K562 (cell line): ENCODE results near the gene ELF2. TPM values are rescaled to one million over a fixed set of nuclear protein-coding genes. Genes with fewer than 3 reads are reported as not detected.

Experiments
- ATF1 ChIP-seq, 2 experiments: fragments of 450-650 bp in 1 of 2; IDR thresholded peaks; 2 replicates each; pipeline ENCODE4 v1.6.1; 2016; ENCODE audit warnings: missing compliant biosample characterization in 1 of 2, missing genetic modification characterization in 1 of 2
- BMI1 ChIP-seq: fragments of 150-350 bp; IDR thresholded peaks from 2 replicates; pipeline ENCODE4 v1.6.1; 2014; ENCODE audit warnings: low read length
- BRF1 ChIP-seq: IDR thresholded peaks from 3 replicates; pipeline ENCODE4 v1.6.1; 2011; ENCODE audit warnings: borderline replicate concordance, mild to moderate bottlenecking; ENCODE audit not compliant: insufficient read length; ENCODE audit errors: extremely low read depth
- CBX5 ChIP-seq: IDR thresholded peaks from 2 replicates; pipeline ENCODE4 v1.6.1; 2014; ENCODE audit warnings: low read depth, borderline replicate concordance
- CXXC5 ChIP-seq: fragments of 250-450 bp; sonication (Bioruptor Pico); IDR thresholded peaks from 2 replicates; pipeline ENCODE4 v1.8.0; 2022; ENCODE audit warnings: inconsistent platforms, mild to moderate bottlenecking, moderate library complexity
- DACH1 ChIP-seq: fragments of 450-650 bp; IDR thresholded peaks from 2 replicates; pipeline ENCODE4 v1.6.1; 2018; ENCODE audit not compliant: partially characterized antibody
- DNMT1 ChIP-seq: fragments of 450-650 bp; IDR thresholded peaks from 2 replicates; pipeline ENCODE4 v1.6.1; 2016; ENCODE audit warnings: antibody characterized with exemption, mild to moderate bottlenecking
- EP400 ChIP-seq: fragments of 450-650 bp; IDR thresholded peaks from 2 replicates; pipeline ENCODE4 v1.6.1; 2017; ENCODE audit warnings: antibody characterized with exemption, mild to moderate bottlenecking, moderate library complexity
- FOXJ3 ChIP-seq: sonication (generic); formaldehyde crosslinking; IDR thresholded peaks from 2 replicates; pipeline ENCODE4 v1.4.0; 2020; ENCODE audit warnings: mild to moderate bottlenecking, missing genetic modification reagents
- HDAC3 ChIP-seq: fragments of 450-650 bp; IDR thresholded peaks from 2 replicates; pipeline ENCODE4 v1.6.1; 2018; ENCODE audit warnings: borderline replicate concordance, mild to moderate bottlenecking, moderate library complexity; ENCODE audit not compliant: partially characterized antibody
- HEY1 ChIP-seq: fragments of 250-450 bp; sonication (Bioruptor Pico); IDR thresholded peaks from 2 replicates; pipeline ENCODE4 v1.5.0; 2020; ENCODE audit warnings: mild to moderate bottlenecking, moderate library complexity, borderline replicate concordance
- HLTF ChIP-seq: fragments of 450-650 bp; IDR thresholded peaks from 2 replicates; pipeline ENCODE4 v1.6.1; 2016
- JUND ChIP-seq, 2 experiments: IDR thresholded peaks; 2 replicates in 1 of 2; 3 replicates in 1 of 2; pipeline ENCODE4 v1.6.1; 2011; ENCODE audit warnings: borderline replicate concordance in 2 of 2, low read depth in 2 of 2, low read length in 2 of 2, improper control_type of control experiment in 1 of 2, missing biosample characterization in 1 of 2, missing genetic modification characterization in 1 of 2, missing genetic modification reagents in 1 of 2
- KLF1 ChIP-seq: fragments of 450-650 bp; IDR thresholded peaks from 2 replicates; pipeline ENCODE4 v1.6.1; 2016; ENCODE audit warnings: missing genetic modification characterization, missing compliant biosample characterization
- MAFF ChIP-seq: IDR thresholded peaks from 2 replicates; pipeline ENCODE4 v1.6.1; 2012; ENCODE audit warnings: low read length, improper control_type of control experiment
- NEUROD1 ChIP-seq: fragments of 150-350 bp; IDR thresholded peaks from 2 replicates; pipeline ENCODE4 v1.6.1; 2014; ENCODE audit warnings: borderline replicate concordance, low read length, low read depth; ENCODE audit not compliant: partially characterized antibody
- PRMT5 ChIP-seq: sonication (generic); formaldehyde crosslinking; IDR thresholded peaks from 2 replicates; pipeline ENCODE4 v1.5.0; 2020; ENCODE audit warnings: missing genetic modification reagents
- PTBP1 ChIP-seq: fragments of 200-400 bp; formaldehyde crosslinking; IDR thresholded peaks from 2 replicates; pipeline ENCODE4 v1.6.1; 2017; ENCODE audit warnings: low read depth, low read length
- RHOXF2B ChIP-seq: fragments of 250-450 bp; sonication (Bioruptor Pico); conservative IDR thresholded peaks from 2 replicates; pipeline ENCODE4 v1.5.1; 2021
- SIN3B ChIP-seq: fragments of 450-650 bp; IDR thresholded peaks from 2 replicates; pipeline ENCODE4 v1.6.1; 2017; ENCODE audit warnings: low read depth, mild to moderate bottlenecking, moderate library complexity
- SPI1 ChIP-seq: IDR thresholded peaks from 2 replicates; pipeline ENCODE4 v1.6.1; 2011; ENCODE audit warnings: low read depth, low read length, control low read depth, borderline replicate concordance
- TEAD4 ChIP-seq, 2 experiments: sonication (generic) in 1 of 2; formaldehyde crosslinking in 1 of 2; IDR thresholded peaks; 2 replicates each; pipeline versions ENCODE4 v1.6.1 to v1.8.0; 2012 to 2022; ENCODE audit warnings: borderline replicate concordance in 1 of 2, inconsistent platforms in 1 of 2, low read length in 1 of 2, mild to moderate bottlenecking in 1 of 2, missing genetic modification reagents in 1 of 2
- YBX1 ChIP-seq: fragments of 450-650 bp; IDR thresholded peaks from 2 replicates; pipeline ENCODE4 v1.7.1; 2016; ENCODE audit warnings: mild to moderate bottlenecking
- ZNF133 ChIP-seq: fragments of 250-450 bp; sonication (Bioruptor Pico); IDR thresholded peaks from 2 replicates; pipeline ENCODE4 v1.4.0; 2020; ENCODE audit warnings: mild to moderate bottlenecking
- ZNF165 ChIP-seq: fragments of 250-450 bp; sonication (Bioruptor Pico); IDR thresholded peaks from 2 replicates; pipeline ENCODE4 v1.4.0; 2020; ENCODE audit warnings: borderline replicate concordance
- ZNF316 ChIP-seq: fragments of 450-650 bp; IDR thresholded peaks from 2 replicates; pipeline ENCODE4 v1.6.1; 2016
- ZNF561 ChIP-seq: fragments of 450-650 bp; formaldehyde crosslinking; conservative IDR thresholded peaks from 2 replicates; pipeline ENCODE4 v1.4.0; 2020; ENCODE audit warnings: mild to moderate bottlenecking, moderate library complexity
- ZNF707 ChIP-seq: fragments of 250-450 bp; sonication (Bioruptor Pico); conservative IDR thresholded peaks from 2 replicates; pipeline ENCODE4 v1.8.0; 2022; ENCODE audit warnings: inconsistent platforms, mild to moderate bottlenecking, moderate library complexity
- polyA plus RNA-seq, 8 experiments: library from polyadenylated mRNA; depleted of rRNA in 4 of 8; stranded (reverse) in 5 of 8; unstranded in 3 of 8; fragments of >200 nt; fragmentation: Nextera tagmentation in 2 of 8; fragmentation: Illumina TruSeq in 1 of 8; extraction: Ambion mirVana in 2 of 8; extraction: Trizol in 1 of 8; gene quantifications; 2 replicates each; pipeline versions ENCODE4 v1.2.1 to v1.2.3, GENCODE V29; 2011 to 2014; ENCODE audit warnings: inconsistent platforms in 1 of 8, missing spikeins in 1 of 8
- total RNA-seq, 7 experiments: library from RNA; depleted of rRNA in 6 of 7; stranded (reverse); fragments of >200 nt in 6 of 7; fragmentation: Illumina TruSeq in 2 of 7; extraction: Trizol in 2 of 7; gene quantifications; 2 replicates each; pipeline versions ENCODE4 v1.2.1 to v1.2.3, GENCODE V29; 2011 to 2021; ENCODE audit warnings: low replicate concordance in 1 of 7
- TF ChIP-seq, protein P1 (sequence below): IDR thresholded peaks from 3 replicates; pipeline ENCODE4 v1.6.1; 2011; ENCODE audit warnings: borderline replicate concordance, mild to moderate bottlenecking, moderate library complexity; ENCODE audit not compliant: insufficient read length; ENCODE audit errors: extremely low read depth

The ELF2 gene
- total and polyA plus RNA-seq, 9 of the 15 experiments (the other 6 are each of a cell fraction or from before 2014, with no cell fraction given) = 9.4 to 58.7 (median 41.6) TPM

GRCh38 chr4:139015948-139016471, 161.0 kb downstream of the ELF2 start (continued):
- TF ChIP-seq CXXC5 = 0 out of 2 replicates have a peak, but pooled peaks have one; percentile 3
- TF ChIP-seq ZNF707 (CRISPR knock-in tag) = no peak
- TF ChIP-seq FOXJ3 = no peak
- no peak for TF ChIP-seq ZNF561 (CRISPR knock-in tag)
- TF ChIP-seq ZNF316 = no peak
- no peak for TF ChIP-seq ATF1 (CRISPR knock-in tag; IDR thresholded peaks at IDR 0.05)
- 0 out of 2 replicates have a peak, but pooled peaks have one; percentile 2 for TF ChIP-seq ATF1 (tag; IDR thresholded peaks at IDR 0.05)
- 0 out of 2 replicates have a peak, but pooled peaks have one; percentile 32 for TF ChIP-seq KLF1
- no peak for TF ChIP-seq HLTF
- no peak for TF ChIP-seq JUND (IDR thresholded peaks at IDR 0.05; ENCODE audit: borderline replicate concordance, low read depth, low read length)
- TF ChIP-seq JUND (tag; IDR thresholded peaks at IDR 0.05; ENCODE audit: borderline replicate concordance, low read depth, low read length) = 0 out of 3 replicates have a peak, but pooled peaks have one; percentile 6
- no peak for TF ChIP-seq NEUROD1
- no peak for TF ChIP-seq ZNF133 (CRISPR knock-in tag)
- TF ChIP-seq HDAC3 = no peak
- no peak for TF ChIP-seq PTBP1
- TF ChIP-seq RHOXF2B (CRISPR knock-in tag) = no peak
- no peak for TF ChIP-seq PRMT5 (CRISPR knock-in tag)
- TF ChIP-seq YBX1 = no peak
- TF ChIP-seq HEY1 (CRISPR knock-in tag) = no peak
- TF ChIP-seq EP400 = no peak
- no peak for TF ChIP-seq DNMT1
- TF ChIP-seq DACH1 = no peak
- TF ChIP-seq, protein P1, sequence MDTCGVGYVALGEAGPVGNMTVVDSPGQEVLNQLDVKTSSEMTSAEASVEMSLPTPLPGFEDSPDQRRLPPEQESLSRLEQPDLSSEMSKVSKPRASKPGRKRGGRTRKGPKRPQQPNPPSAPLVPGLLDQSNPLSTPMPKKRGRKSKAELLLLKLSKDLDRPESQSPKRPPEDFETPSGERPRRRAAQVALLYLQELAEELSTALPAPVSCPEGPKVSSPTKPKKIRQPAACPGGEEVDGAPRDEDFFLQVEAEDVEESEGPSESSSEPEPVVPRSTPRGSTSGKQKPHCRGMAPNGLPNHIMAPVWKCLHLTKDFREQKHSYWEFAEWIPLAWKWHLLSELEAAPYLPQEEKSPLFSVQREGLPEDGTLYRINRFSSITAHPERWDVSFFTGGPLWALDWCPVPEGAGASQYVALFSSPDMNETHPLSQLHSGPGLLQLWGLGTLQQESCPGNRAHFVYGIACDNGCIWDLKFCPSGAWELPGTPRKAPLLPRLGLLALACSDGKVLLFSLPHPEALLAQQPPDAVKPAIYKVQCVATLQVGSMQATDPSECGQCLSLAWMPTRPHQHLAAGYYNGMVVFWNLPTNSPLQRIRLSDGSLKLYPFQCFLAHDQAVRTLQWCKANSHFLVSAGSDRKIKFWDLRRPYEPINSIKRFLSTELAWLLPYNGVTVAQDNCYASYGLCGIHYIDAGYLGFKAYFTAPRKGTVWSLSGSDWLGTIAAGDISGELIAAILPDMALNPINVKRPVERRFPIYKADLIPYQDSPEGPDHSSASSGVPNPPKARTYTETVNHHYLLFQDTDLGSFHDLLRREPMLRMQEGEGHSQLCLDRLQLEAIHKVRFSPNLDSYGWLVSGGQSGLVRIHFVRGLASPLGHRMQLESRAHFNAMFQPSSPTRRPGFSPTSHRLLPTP = no peak
- no peak for TF ChIP-seq ZNF165 (CRISPR knock-in tag)
- no peak for TF ChIP-seq BRF1
- no peak for TF ChIP-seq BMI1
- no peak for TF ChIP-seq CBX5
- TF ChIP-seq TEAD4 (IDR thresholded peaks at IDR 0.05; ENCODE audit: low read length) = no peak
- 0 out of 2 replicates have a peak, but pooled peaks have one; percentile 39 for TF ChIP-seq TEAD4 (CRISPR knock-in tag; IDR thresholded peaks at IDR 0.05; ENCODE audit: borderline replicate concordance)
- TF ChIP-seq SPI1 = no peak
- TF ChIP-seq SIN3B = peak; percentile 47
- TF ChIP-seq MAFF = no peak
